ENCODE measurements around the gene ZNF496. TPM values are rescaled to one million over a fixed set of nuclear protein-coding genes. Genes with fewer than 3 reads are reported as not detected.

ZNF496 gene
- total and polyA plus RNA-seq, 9 of the 15 experiments (the other 6 are each of a cell fraction or from before 2014, with no cell fraction given): 4.3 to 54.0 (median 31.3) TPM

DNA sequence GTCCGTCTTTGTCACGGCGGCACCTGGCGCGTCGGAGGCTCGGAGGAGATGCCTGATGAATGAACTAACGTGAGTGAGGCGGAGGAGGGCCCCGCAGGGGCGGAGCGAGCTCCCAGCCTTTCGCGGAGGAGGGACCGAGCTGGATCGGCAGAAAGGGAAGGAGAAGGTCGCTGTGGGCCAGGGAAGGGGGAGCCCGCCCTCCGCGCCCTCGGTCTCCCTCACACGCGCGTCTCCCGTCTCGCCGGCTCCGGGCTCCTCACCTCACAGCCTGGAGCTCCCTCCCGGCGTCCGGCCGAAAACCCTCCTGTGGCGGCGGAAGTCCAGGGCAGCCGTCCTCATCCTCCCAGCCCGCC is 519 bp downstream of the ZNF496 start (continued):
- TF ChIP-seq, protein P1, sequence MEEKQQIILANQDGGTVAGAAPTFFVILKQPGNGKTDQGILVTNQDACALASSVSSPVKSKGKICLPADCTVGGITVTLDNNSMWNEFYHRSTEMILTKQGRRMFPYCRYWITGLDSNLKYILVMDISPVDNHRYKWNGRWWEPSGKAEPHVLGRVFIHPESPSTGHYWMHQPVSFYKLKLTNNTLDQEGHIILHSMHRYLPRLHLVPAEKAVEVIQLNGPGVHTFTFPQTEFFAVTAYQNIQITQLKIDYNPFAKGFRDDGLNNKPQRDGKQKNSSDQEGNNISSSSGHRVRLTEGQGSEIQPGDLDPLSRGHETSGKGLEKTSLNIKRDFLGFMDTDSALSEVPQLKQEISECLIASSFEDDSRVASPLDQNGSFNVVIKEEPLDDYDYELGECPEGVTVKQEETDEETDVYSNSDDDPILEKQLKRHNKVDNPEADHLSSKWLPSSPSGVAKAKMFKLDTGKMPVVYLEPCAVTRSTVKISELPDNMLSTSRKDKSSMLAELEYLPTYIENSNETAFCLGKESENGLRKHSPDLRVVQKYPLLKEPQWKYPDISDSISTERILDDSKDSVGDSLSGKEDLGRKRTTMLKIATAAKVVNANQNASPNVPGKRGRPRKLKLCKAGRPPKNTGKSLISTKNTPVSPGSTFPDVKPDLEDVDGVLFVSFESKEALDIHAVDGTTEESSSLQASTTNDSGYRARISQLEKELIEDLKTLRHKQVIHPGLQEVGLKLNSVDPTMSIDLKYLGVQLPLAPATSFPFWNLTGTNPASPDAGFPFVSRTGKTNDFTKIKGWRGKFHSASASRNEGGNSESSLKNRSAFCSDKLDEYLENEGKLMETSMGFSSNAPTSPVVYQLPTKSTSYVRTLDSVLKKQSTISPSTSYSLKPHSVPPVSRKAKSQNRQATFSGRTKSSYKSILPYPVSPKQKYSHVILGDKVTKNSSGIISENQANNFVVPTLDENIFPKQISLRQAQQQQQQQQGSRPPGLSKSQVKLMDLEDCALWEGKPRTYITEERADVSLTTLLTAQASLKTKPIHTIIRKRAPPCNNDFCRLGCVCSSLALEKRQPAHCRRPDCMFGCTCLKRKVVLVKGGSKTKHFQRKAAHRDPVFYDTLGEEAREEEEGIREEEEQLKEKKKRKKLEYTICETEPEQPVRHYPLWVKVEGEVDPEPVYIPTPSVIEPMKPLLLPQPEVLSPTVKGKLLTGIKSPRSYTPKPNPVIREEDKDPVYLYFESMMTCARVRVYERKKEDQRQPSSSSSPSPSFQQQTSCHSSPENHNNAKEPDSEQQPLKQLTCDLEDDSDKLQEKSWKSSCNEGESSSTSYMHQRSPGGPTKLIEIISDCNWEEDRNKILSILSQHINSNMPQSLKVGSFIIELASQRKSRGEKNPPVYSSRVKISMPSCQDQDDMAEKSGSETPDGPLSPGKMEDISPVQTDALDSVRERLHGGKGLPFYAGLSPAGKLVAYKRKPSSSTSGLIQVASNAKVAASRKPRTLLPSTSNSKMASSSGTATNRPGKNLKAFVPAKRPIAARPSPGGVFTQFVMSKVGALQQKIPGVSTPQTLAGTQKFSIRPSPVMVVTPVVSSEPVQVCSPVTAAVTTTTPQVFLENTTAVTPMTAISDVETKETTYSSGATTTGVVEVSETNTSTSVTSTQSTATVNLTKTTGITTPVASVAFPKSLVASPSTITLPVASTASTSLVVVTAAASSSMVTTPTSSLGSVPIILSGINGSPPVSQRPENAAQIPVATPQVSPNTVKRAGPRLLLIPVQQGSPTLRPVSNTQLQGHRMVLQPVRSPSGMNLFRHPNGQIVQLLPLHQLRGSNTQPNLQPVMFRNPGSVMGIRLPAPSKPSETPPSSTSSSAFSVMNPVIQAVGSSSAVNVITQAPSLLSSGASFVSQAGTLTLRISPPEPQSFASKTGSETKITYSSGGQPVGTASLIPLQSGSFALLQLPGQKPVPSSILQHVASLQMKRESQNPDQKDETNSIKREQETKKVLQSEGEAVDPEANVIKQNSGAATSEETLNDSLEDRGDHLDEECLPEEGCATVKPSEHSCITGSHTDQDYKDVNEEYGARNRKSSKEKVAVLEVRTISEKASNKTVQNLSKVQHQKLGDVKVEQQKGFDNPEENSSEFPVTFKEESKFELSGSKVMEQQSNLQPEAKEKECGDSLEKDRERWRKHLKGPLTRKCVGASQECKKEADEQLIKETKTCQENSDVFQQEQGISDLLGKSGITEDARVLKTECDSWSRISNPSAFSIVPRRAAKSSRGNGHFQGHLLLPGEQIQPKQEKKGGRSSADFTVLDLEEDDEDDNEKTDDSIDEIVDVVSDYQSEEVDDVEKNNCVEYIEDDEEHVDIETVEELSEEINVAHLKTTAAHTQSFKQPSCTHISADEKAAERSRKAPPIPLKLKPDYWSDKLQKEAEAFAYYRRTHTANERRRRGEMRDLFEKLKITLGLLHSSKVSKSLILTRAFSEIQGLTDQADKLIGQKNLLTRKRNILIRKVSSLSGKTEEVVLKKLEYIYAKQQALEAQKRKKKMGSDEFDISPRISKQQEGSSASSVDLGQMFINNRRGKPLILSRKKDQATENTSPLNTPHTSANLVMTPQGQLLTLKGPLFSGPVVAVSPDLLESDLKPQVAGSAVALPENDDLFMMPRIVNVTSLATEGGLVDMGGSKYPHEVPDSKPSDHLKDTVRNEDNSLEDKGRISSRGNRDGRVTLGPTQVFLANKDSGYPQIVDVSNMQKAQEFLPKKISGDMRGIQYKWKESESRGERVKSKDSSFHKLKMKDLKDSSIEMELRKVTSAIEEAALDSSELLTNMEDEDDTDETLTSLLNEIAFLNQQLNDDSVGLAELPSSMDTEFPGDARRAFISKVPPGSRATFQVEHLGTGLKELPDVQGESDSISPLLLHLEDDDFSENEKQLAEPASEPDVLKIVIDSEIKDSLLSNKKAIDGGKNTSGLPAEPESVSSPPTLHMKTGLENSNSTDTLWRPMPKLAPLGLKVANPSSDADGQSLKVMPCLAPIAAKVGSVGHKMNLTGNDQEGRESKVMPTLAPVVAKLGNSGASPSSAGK (IDR thresholded peaks at IDR 0.05): no peak
- TF ChIP-seq PRDM10 (IDR thresholded peaks at IDR 0.05; ENCODE audit: partially characterized antibody): no peak
- no peak for TF ChIP-seq SNRNP70 (optimal IDR thresholded peaks at IDR 0.05; ENCODE audit: low read depth, low read length)
- TF ChIP-seq PRMT5 (CRISPR knock-in tag; IDR thresholded peaks at IDR 0.05): no peak
- TF ChIP-seq ZNF3 (CRISPR knock-in tag; IDR thresholded peaks at IDR 0.05): no peak
- TF ChIP-seq, protein P2, sequence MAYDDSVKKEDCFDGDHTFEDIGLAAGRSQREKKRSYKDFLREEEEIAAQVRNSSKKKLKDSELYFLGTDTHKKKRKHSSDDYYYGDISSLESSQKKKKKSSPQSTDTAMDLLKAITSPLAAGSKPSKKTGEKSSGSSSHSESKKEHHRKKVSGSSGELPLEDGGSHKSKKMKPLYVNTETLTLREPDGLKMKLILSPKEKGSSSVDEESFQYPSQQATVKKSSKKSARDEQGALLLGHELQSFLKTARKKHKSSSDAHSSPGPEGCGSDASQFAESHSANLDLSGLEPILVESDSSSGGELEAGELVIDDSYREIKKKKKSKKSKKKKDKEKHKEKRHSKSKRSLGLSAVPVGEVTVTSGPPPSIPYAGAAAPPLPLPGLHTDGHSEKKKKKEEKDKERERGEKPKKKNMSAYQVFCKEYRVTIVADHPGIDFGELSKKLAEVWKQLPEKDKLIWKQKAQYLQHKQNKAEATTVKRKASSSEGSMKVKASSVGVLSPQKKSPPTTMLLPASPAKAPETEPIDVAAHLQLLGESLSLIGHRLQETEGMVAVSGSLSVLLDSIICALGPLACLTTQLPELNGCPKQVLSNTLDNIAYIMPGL (CRISPR knock-in tag; IDR thresholded peaks at IDR 0.05): peak; percentile 63
- TF ChIP-seq TBP (optimal IDR thresholded peaks at IDR 0.05; ENCODE audit: low read depth, low read length): peak; percentile 65
- TF ChIP-seq SAP30 (IDR thresholded peaks at IDR 0.05; ENCODE audit: borderline replicate concordance, insufficient read depth, low read depth, low read length, poor library complexity, severe bottlenecking): no peak
- TF ChIP-seq SMC3 (conservative IDR thresholded peaks at IDR 0.05; ENCODE audit: insufficient read depth, low read depth, low read length): 0 out of 2 replicates have a peak, but pooled peaks have one; percentile 5
- TF ChIP-seq HNRNPUL1 (IDR thresholded peaks at IDR 0.05; ENCODE audit: low read length): no peak
